K562 (cell line): Measurements from ENCODE around the gene REEP6. TPM values are rescaled to one million over a fixed set of nuclear protein-coding genes. Genes with fewer than 3 reads are reported as not detected.

Source experiments
- EGR1 ChIP-seq: fragments of 450-650 bp; conservative IDR thresholded peaks from 2 replicates; pipeline ENCODE4 v1.6.1; 2017; ENCODE audit warnings: mild to moderate bottlenecking
- FOXA1 ChIP-seq: fragments of 450-650 bp; IDR thresholded peaks from 2 replicates; pipeline ENCODE4 v1.6.1; 2016; ENCODE audit warnings: mild to moderate bottlenecking, borderline replicate concordance
- GATAD2A ChIP-seq: fragments of 450-650 bp; IDR thresholded peaks from 2 replicates; pipeline ENCODE4 v1.6.1; 2017
- HLTF ChIP-seq: fragments of 450-650 bp; IDR thresholded peaks from 2 replicates; pipeline ENCODE4 v1.6.1; 2016
- HNRNPK ChIP-seq: fragments of 200-400 bp; formaldehyde crosslinking; IDR thresholded peaks from one replicate; pipeline ENCODE4 v1.6.1; 2018; ENCODE audit warnings: mild to moderate bottlenecking, low read depth, low read length; ENCODE audit not compliant: poor library complexity, severe bottlenecking
- HSF4 ChIP-seq: fragments of 250-450 bp; sonication (Bioruptor Pico); IDR thresholded peaks from 2 replicates; pipeline ENCODE4 v2.1.2; 2022; ENCODE audit warnings: mild to moderate bottlenecking, moderate library complexity, borderline replicate concordance
- JUNB ChIP-seq: fragments of 450-650 bp; formaldehyde crosslinking; conservative IDR thresholded peaks from 2 replicates; pipeline ENCODE4 v1.4.0; 2020; ENCODE audit warnings: mild to moderate bottlenecking
- LEF1 ChIP-seq: fragments of 450-650 bp; IDR thresholded peaks from 2 replicates; pipeline ENCODE4 v1.6.1; 2016; ENCODE audit warnings: mild to moderate bottlenecking
- MCM2 ChIP-seq: fragments of 450-650 bp; IDR thresholded peaks from 2 replicates; pipeline ENCODE4 v1.6.1; 2017; ENCODE audit warnings: low read depth, mild to moderate bottlenecking
- NCOA1 ChIP-seq: fragments of 450-650 bp; IDR thresholded peaks from 2 replicates; pipeline ENCODE4 v1.6.1; 2016; ENCODE audit warnings: low read depth
- NFIC ChIP-seq: fragments of 450-650 bp; IDR thresholded peaks from 2 replicates; pipeline ENCODE4 v1.6.1; 2017; ENCODE audit warnings: mild to moderate bottlenecking, inconsistent platforms
- POLR2G ChIP-seq: fragments of 200-400 bp; formaldehyde crosslinking; IDR thresholded peaks from 2 replicates; pipeline ENCODE4 v1.6.1; 2017; ENCODE audit warnings: low read depth, mild to moderate bottlenecking, antibody characterized with exemption, low read length, moderate library complexity
- PYGO2 ChIP-seq: fragments of 450-650 bp; IDR thresholded peaks from 2 replicates; pipeline ENCODE4 v1.6.1; 2016; ENCODE audit warnings: mild to moderate bottlenecking, missing genetic modification characterization, moderate library complexity, missing compliant biosample characterization
- SREBF2 ChIP-seq: sonication (generic); formaldehyde crosslinking; IDR thresholded peaks from 2 replicates; pipeline ENCODE4 v1.4.0; 2020; ENCODE audit warnings: mild to moderate bottlenecking, missing genetic modification reagents
- TAF1 ChIP-seq: IDR thresholded peaks from 2 replicates; pipeline ENCODE4 v1.6.1; 2011; ENCODE audit warnings: mild to moderate bottlenecking, low read length, moderate library complexity; ENCODE audit not compliant: insufficient read depth, control insufficient read depth, severe bottlenecking; ENCODE audit errors: extremely low read depth
- YY1 ChIP-seq, 3 experiments: IDR thresholded peaks; 2 replicates each; pipeline ENCODE4 v1.6.1; 2011; ENCODE audit warnings: low read length in 2 of 3, mild to moderate bottlenecking in 2 of 3, moderate library complexity in 2 of 3, borderline replicate concordance in 1 of 3, control low read depth in 1 of 3, low read depth in 1 of 3; ENCODE audit not compliant: insufficient read depth in 3 of 3, insufficient replicate concordance in 2 of 3, control insufficient read depth in 1 of 3, insufficient read length in 1 of 3; ENCODE audit errors: extremely low read depth in 1 of 3
- polyA plus RNA-seq, 8 experiments: library from polyadenylated mRNA; depleted of rRNA in 4 of 8; stranded (reverse) in 5 of 8; unstranded in 3 of 8; fragments of >200 nt; fragmentation: Nextera tagmentation in 2 of 8; fragmentation: Illumina TruSeq in 1 of 8; extraction: Ambion mirVana in 2 of 8; extraction: Trizol in 1 of 8; gene quantifications; 2 replicates each; pipeline versions ENCODE4 v1.2.1 to v1.2.3, GENCODE V29; 2011 to 2014; ENCODE audit warnings: inconsistent platforms in 1 of 8, missing spikeins in 1 of 8
- total RNA-seq, 7 experiments: library from RNA; depleted of rRNA in 6 of 7; stranded (reverse); fragments of >200 nt in 6 of 7; fragmentation: Illumina TruSeq in 2 of 7; extraction: Trizol in 2 of 7; gene quantifications; 2 replicates each; pipeline versions ENCODE4 v1.2.1 to v1.2.3, GENCODE V29; 2011 to 2021; ENCODE audit warnings: low replicate concordance in 1 of 7
- TF ChIP-seq, protein P1 (sequence below): sonication (generic); formaldehyde crosslinking; IDR thresholded peaks from 2 replicates; pipeline ENCODE4 v1.8.0; 2023; ENCODE audit warnings: mild to moderate bottlenecking, missing genetic modification reagents
- TF ChIP-seq, protein P2 (sequence below), 2 experiments: fragments of 250-450 bp in 1 of 2; fragments of 450-650 bp in 1 of 2; sonication (Bioruptor Pico) in 1 of 2; IDR thresholded peaks; 2 replicates each; pipeline versions ENCODE4 v1.6.1 to v1.8.0; 2016 to 2021; ENCODE audit warnings: mild to moderate bottlenecking in 2 of 2, moderate library complexity in 2 of 2, missing compliant biosample characterization in 1 of 2, missing genetic modification characterization in 1 of 2
- TF ChIP-seq, protein P3 (sequence below): conservative IDR thresholded peaks from 2 replicates; pipeline ENCODE4 v1.6.1; 2011; ENCODE audit warnings: low read depth, mild to moderate bottlenecking, low read length; ENCODE audit not compliant: control insufficient read depth
- TF ChIP-seq, protein P4 (sequence below), 3 experiments: fragments of 200-800 bp in 1 of 3; sonication (Bioruptor generic) in 1 of 3; sonication (generic) in 1 of 3; formaldehyde crosslinking in 1 of 3; IDR thresholded peaks; 2 replicates each; pipeline versions ENCODE4 v1.6.1 to v1.8.0; 2016 to 2022; ENCODE audit warnings: mild to moderate bottlenecking in 2 of 3, missing compliant biosample characterization in 2 of 3, missing genetic modification characterization in 2 of 3, missing genetic modification reagents in 1 of 3

Gene REEP6
- total and polyA plus RNA-seq, 9 of the 15 experiments (the other 6 are each of a cell fraction or from before 2014, with no cell fraction given), result 1.2 to 64.2 (median 12.7) TPM

DNA sequence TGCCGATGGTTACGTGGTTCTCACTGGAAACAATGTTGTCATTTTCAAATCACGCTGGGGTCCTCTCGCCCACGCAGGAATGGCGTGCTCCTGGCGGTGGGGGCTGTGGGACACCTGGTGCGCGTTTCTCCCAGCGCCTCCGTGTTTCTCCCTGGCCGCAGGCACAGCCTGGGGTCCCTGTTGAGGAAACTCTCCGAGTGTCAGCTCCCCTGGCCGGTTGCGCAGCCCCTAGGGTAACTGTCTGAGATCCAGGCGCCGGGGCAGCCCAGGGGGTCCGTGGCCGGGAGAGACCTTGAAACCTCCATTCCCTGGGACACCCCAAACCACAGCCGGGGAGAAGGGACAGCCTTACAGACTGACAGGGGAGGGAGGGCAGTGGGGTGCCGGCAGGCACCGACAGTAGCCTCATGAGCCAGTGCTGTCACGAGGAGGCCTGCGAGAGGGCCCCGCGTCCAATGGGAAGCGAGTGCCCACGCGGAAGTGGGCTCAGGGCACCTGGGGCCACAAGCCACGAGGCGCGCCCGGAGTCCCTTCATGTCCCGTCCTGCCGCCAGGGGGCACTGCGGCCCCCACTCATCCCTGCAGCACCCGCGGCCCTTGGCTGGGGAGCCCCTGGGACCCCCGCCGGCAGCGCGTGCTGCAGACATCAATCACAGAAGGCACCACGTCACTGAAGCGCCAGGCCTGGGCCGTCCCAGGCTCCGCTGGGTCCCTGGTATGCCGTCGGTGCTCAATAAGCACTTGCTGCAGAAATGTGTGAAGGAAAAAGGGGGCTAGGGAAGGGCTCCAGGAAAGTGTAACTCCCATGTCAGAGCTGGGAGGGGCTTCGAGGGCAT is 12.3 kb downstream of the REEP6 start (continued):
- TF ChIP-seq, protein P1, sequence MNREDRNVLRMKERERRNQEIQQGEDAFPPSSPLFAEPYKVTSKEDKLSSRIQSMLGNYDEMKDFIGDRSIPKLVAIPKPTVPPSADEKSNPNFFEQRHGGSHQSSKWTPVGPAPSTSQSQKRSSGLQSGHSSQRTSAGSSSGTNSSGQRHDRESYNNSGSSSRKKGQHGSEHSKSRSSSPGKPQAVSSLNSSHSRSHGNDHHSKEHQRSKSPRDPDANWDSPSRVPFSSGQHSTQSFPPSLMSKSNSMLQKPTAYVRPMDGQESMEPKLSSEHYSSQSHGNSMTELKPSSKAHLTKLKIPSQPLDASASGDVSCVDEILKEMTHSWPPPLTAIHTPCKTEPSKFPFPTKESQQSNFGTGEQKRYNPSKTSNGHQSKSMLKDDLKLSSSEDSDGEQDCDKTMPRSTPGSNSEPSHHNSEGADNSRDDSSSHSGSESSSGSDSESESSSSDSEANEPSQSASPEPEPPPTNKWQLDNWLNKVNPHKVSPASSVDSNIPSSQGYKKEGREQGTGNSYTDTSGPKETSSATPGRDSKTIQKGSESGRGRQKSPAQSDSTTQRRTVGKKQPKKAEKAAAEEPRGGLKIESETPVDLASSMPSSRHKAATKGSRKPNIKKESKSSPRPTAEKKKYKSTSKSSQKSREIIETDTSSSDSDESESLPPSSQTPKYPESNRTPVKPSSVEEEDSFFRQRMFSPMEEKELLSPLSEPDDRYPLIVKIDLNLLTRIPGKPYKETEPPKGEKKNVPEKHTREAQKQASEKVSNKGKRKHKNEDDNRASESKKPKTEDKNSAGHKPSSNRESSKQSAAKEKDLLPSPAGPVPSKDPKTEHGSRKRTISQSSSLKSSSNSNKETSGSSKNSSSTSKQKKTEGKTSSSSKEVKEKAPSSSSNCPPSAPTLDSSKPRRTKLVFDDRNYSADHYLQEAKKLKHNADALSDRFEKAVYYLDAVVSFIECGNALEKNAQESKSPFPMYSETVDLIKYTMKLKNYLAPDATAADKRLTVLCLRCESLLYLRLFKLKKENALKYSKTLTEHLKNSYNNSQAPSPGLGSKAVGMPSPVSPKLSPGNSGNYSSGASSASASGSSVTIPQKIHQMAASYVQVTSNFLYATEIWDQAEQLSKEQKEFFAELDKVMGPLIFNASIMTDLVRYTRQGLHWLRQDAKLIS, result peak; percentile 94
- TF ChIP-seq HSF4 (CRISPR knock-in tag) (no peak), NCOA1 (no peak), PYGO2 (no peak), EGR1 (peak; percentile 86), HNRNPK (no peak), NFIC (no peak), TAF1 (no peak), GATAD2A (peak; percentile 80; the same call in 1 of the 2 replicates), FOXA1 (no peak), MCM2 (no peak), POLR2G (peak; percentile 89), YY1 (IDR thresholded peaks at IDR 0.05; ENCODE audit: borderline replicate concordance in 1 of 3, control insufficient read depth in 1 of 3, extremely low read depth in 1 of 3, insufficient read depth in 3 of 3, insufficient read length in 1 of 3, insufficient replicate concordance in 2 of 3, low read depth in 1 of 3, low read length in 2 of 3) (peak in 1 of 3 experiments; percentile 69), HLTF (no peak), SREBF2 (CRISPR knock-in tag) (no peak), LEF1 (no peak), JUNB (no peak)
- TF ChIP-seq, protein P2, sequence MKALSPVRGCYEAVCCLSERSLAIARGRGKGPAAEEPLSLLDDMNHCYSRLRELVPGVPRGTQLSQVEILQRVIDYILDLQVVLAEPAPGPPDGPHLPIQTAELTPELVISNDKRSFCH (CRISPR knock-in tag; IDR thresholded peaks at IDR 0.05), result no peak
- TF ChIP-seq, protein P2 (tag; IDR thresholded peaks at IDR 0.05), result peak; percentile 43; the same call in 1 of the 2 replicates
- TF ChIP-seq, protein P3, sequence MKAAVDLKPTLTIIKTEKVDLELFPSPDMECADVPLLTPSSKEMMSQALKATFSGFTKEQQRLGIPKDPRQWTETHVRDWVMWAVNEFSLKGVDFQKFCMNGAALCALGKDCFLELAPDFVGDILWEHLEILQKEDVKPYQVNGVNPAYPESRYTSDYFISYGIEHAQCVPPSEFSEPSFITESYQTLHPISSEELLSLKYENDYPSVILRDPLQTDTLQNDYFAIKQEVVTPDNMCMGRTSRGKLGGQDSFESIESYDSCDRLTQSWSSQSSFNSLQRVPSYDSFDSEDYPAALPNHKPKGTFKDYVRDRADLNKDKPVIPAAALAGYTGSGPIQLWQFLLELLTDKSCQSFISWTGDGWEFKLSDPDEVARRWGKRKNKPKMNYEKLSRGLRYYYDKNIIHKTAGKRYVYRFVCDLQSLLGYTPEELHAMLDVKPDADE, result no peak
- TF ChIP-seq, protein P4, sequence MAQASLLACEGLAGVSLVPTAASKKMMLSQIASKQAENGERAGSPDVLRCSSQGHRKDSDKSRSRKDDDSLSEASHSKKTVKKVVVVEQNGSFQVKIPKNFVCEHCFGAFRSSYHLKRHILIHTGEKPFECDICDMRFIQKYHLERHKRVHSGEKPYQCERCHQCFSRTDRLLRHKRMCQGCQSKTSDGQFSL (CRISPR knock-in tag; IDR thresholded peaks at IDR 0.05), result no peak
- TF ChIP-seq, protein P4 (tag; IDR thresholded peaks at IDR 0.05), result no peak
